GM18873 (cell line): Measurements from ENCODE around the gene RUNX3.

Source experiments
- ATAC-seq: cut with Tn5 transposase; IDR thresholded peaks from one replicate; pipeline ENCODE4 v1.9.1; 2021; ENCODE audit warnings: mild to moderate bottlenecking, moderate library complexity, moderate number of reproducible peaks; ENCODE audit not compliant: unreplicated experiment, low FRiP score

The RUNX3 gene

GRCh38 chr1:24850328-24850920, 79.7 kb downstream of the RUNX3 start:
- no peak for ATAC-seq

- no peak for ATAC-seq
Measured at GRCh38 chr1:24849672-24850295, 80.3 kb downstream of the RUNX3 start.
